Activated naive CD4-positive, alpha-beta T cell treated with anti-CD3 and anti-CD28 coated beads for 36 hours (primary cell): ENCODE results near the gene OPN1MW. TPM values are rescaled to one million over a fixed set of nuclear protein-coding genes. Genes with fewer than 3 reads are reported as not detected.
A peak's percentile ranks its signal among the peaks of the same experiment; 100 is the strongest.
"Not testable (repeated sequence)": the region's sequence is repeated elsewhere in the genome, so short reads cannot be mapped to it uniquely, and the experiment has no call there.

ENCODE experiments used
- CTCF ChIA-PET: fragments of 350-600 bp; sonication (Branson Sonifier 250); formaldehyde crosslinking; loops from one replicate; lab custom pipeline; 2021; ENCODE audit warnings: antibody characterized with exemption; lab: Charles Lee
- DNase-seq: peaks from one replicate; pipeline ENCODE4 v3.0.0-alpha.2; 2020
- H3K27ac Mint-ChIP-seq: one replicate; pipeline ENCODE4 v1.8.0; 2021; ENCODE audit warnings: mild to moderate bottlenecking, mixed read lengths
- H3K27me3 Mint-ChIP-seq: one replicate; pipeline ENCODE4 v1.8.0; 2021; ENCODE audit warnings: low read depth, mixed read lengths
- H3K36me3 Mint-ChIP-seq: one replicate; pipeline ENCODE4 v1.8.0; 2021; ENCODE audit warnings: low read depth, mixed read lengths
- H3K4me1 Mint-ChIP-seq: one replicate; pipeline ENCODE4 v1.8.0; 2021; ENCODE audit warnings: low read depth, mixed read lengths
- H3K4me3 Mint-ChIP-seq: one replicate; pipeline ENCODE4 v1.8.0; 2021; ENCODE audit warnings: mild to moderate bottlenecking, moderate library complexity, mixed read lengths
- H3K9me3 Mint-ChIP-seq: one replicate; pipeline ENCODE4 v1.8.0; 2021; ENCODE audit warnings: mixed read lengths
- intact Hi-C: fragments of 100-400 bp; cut with micrococcal nuclease; formaldehyde crosslinking; loops from one replicate; pipeline ENCODE4 v1.15.1; 2023
- total RNA-seq, 2 experiments: library from RNA; stranded (reverse); gene quantifications; one replicate each; pipeline ENCODE4 v1.2.3, GENCODE V29; 2021

Gene OPN1MW
- not detected for total RNA-seq

DNA sequence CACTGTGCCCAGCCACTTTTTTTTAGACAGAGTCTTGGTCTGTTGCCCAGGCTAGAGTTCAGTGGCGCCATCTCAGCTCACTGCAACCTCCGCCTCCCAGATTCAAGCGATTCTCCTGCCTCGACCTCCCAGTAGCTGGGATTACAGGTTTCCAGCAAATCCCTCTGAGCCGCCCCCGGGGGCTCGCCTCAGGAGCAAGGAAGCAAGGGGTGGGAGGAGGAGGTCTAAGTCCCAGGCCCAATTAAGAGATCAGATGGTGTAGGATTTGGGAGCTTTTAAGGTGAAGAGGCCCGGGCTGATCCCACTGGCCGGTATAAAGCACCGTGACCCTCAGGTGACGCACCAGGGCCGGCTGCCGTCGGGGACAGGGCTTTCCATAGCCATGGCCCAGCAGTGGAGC, at the start of gene OPN1MW:
TSS of gene OPN1MW (plus strand) at position 301 of the 400 bp plus-strand sequence. CDS start at position 383, 82 bp downstream.
- intact Hi-C loops, CTCF ChIA-PET, H3K9me3 Mint-ChIP-seq: not testable (repeated sequence)

DNA sequence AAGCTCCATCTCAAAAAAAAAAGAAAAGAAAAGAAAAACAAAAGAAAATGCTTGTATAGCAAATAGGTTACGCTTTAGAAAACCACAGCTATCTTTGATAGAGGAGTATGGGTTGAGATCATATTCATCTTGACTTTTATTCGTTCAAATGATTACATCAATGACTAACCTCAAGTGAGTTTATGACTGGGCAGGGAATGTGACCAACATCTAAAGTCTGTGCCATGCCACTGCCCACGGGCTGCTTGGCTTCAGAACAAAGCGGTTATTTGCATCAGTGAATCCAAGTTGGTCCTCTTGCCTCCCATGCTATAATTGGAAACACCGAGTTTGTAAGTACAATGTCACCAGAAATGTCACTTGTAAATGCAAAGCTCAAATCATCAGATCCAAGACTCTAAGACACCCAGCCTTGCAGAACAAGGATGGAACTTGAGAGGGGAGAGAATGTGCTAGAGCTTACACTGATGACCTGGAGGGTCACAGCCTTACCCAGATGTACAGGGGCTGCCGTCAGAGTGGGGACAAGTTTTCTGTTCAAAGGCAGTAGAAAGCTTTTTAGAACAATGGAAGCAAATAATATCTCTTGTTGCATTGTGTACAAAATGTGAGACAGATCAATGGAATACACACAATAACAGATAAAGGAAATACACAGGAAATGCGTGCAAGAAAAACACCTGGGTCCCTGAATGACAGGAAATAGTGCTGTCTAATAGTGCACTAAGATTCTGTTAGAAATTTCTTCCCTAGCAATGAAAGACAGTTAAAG, 46.8 kb upstream of the OPN1MW start:
- intact Hi-C loops: loop anchor here (1.0 kb wide), 1 partner anchor 38 kb away; the partner anchor contains the start of gene MECP2
- no peaks in the 10 kb centered on the region for H3K27me3 Mint-ChIP-seq
- H3K4me1 Mint-ChIP-seq: peaks cover 11% of the 10 kb centered on the region
- no peaks in the 10 kb centered on the region for H3K36me3 Mint-ChIP-seq
- H3K4me3 Mint-ChIP-seq: peak overlapping the region; percentile 24
- CTCF ChIA-PET: interaction anchor here (0.6 to 1.5 kb wide), 6 partner anchors 9 to 355 kb away, joined by 3 to 4 read pairs (median 3); partner anchors contain the start of genes IRAK1 and SLC10A3
- DNase-seq: peak; percentile 14
- H3K27ac Mint-ChIP-seq: no peak overlapping the region
- H3K9me3 Mint-ChIP-seq: no peaks in the 10 kb centered on the region

More for the DNA sequence above, at the start of gene OPN1MW:
- H3K4me1 Mint-ChIP-seq, H3K36me3 Mint-ChIP-seq, H3K4me3 Mint-ChIP-seq, H3K27ac Mint-ChIP-seq, H3K27me3 Mint-ChIP-seq, DNase-seq: not testable (repeated sequence)

DNA sequence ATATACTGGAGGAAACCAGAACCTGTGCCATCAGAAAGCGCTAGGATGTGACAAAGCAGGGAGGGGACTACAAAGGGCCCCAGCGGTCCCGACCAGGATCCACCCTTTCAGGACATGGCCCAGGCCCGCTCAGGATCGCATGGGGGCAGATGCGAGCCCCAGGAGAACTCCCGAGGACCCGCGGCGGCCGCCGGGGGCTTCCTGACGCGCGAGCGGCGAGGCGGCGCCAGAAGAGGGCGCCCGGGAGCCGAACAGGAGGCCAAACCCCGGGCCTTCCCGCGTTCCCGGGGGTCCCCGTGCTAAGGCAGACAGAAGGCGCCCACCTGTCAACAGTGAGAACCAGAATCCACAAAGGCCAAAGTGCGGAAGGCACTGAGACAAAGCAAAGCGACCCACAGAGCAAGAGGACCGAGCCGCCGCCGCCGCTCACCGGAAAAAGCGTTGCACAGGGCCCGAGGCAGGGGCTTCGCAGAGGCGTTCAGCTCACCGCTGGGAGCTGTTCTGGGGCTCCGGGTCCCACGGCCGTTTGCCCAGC, 45.7 kb upstream of the OPN1MW start:
- Mint-ChIP-seq H3K9me3 (no peaks in the 10 kb centered on the region), H3K36me3 (no peaks in the 10 kb centered on the region), H3K27ac (peak overlapping the region; percentile 80), H3K27me3 (no peaks in the 10 kb centered on the region), H3K4me3 (peak overlapping the region; percentile 75), H3K4me1 (peaks cover 11% of the 10 kb centered on the region)
- DNase-seq: peak; percentile 57
- CTCF ChIA-PET: interaction anchor here (1.0 kb wide), 4 partner anchors 12 to 172 kb away, joined by 3 to 8 read pairs (median 5); partner anchors contain the start of gene IRAK1
- intact Hi-C loops: loop anchor here (1.0 kb wide), 1 partner anchor 39 kb away; the partner anchor contains the start of gene MECP2

DNA sequence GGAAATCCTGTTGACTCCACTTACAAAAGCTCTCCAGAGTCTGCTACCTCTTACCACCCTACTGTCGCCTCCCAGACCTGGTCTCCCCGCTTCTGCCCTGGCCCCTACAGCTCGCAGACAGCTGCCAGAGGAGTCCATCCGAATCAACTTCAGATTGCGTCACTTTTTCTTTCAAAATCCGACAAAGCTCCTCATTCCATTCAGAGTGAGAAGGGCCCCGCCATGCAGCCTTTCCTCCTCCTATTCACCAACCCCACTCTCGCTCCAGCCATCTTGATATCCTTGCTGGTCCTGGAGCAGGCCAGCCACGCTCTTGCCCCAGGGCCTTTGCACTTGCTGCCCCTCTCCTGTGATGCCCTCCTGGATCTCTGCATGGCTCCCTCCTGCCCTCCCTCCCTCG, 43.5 kb upstream of the OPN1MW start:
- H3K27ac Mint-ChIP-seq: no peak overlapping the region
- DNase-seq: no peak
- H3K9me3 Mint-ChIP-seq: no peaks in the 10 kb centered on the region
- peaks cover 11% of the 10 kb centered on the region for H3K4me1 Mint-ChIP-seq
- intact Hi-C loops: no loop called here
- no peak overlapping the region for H3K4me3 Mint-ChIP-seq
- CTCF ChIA-PET: no interaction called here
- no peaks in the 10 kb centered on the region for H3K36me3 Mint-ChIP-seq
- H3K27me3 Mint-ChIP-seq: no peaks in the 10 kb centered on the region

DNA sequence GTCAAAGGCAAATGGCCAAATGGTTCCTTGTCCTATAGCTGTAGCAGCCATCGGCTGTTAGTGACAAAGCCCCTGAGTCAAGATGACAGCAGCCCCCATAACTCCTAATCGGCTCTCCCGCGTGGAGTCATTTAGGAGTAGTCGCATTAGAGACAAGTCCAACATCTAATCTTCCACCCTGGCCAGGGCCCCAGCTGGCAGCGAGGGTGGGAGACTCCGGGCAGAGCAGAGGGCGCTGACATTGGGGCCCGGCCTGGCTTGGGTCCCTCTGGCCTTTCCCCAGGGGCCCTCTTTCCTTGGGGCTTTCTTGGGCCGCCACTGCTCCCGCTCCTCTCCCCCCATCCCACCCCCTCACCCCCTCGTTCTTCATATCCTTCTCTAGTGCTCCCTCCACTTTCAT, 42.2 kb upstream of the OPN1MW start:
- Mint-ChIP-seq H3K27me3 (no peaks in the 10 kb centered on the region), H3K4me1 (peaks cover 11% of the 10 kb centered on the region), H3K36me3 (no peaks in the 10 kb centered on the region), H3K27ac (no peak overlapping the region), H3K4me3 (no peak overlapping the region), H3K9me3 (no peaks in the 10 kb centered on the region)
- CTCF ChIA-PET: no interaction called here
- intact Hi-C loops: no loop called here
- no peak for DNase-seq

DNA sequence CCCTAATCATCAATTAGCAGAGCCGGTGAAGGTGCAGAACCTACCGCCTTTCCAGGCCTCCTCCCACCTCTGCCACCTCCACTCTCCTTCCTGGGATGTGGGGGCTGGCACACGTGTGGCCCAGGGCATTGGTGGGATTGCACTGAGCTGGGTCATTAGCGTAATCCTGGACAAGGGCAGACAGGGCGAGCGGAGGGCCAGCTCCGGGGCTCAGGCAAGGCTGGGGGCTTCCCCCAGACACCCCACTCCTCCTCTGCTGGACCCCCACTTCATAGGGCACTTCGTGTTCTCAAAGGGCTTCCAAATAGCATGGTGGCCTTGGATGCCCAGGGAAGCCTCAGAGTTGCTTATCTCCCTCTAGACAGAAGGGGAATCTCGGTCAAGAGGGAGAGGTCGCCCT, 41.7 kb upstream of the OPN1MW start:
- intact Hi-C loops: no loop called here
- Mint-ChIP-seq H3K9me3 (no peaks in the 10 kb centered on the region), H3K27ac (no peak overlapping the region), H3K27me3 (no peaks in the 10 kb centered on the region), H3K4me3 (no peak overlapping the region), H3K36me3 (no peaks in the 10 kb centered on the region), H3K4me1 (peaks cover 7% of the 10 kb centered on the region)
- CTCF ChIA-PET: no interaction called here
- DNase-seq: no peak

DNA sequence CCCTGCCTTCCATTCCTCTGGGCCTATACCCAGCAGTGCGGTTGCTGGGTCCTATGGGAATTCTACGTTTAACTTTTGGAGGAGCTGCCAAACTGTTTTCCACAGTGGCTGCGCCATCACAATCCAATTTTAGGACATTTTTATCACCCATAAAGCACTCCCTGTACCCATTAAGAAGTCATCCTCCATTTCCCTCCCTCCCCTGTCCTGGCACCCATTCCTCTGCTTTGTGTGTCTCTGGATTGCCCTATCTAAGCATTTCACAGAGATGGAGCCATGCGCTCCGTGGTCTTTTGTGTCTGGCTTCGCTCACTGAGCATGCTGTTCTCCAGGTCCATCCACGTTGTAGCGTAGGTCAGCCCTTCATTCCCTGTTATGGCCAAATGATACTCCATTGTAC, 40.0 kb upstream of the OPN1MW start:
- CTCF ChIA-PET: no interaction called here
- no peaks in the 10 kb centered on the region for H3K36me3 Mint-ChIP-seq

DNA sequence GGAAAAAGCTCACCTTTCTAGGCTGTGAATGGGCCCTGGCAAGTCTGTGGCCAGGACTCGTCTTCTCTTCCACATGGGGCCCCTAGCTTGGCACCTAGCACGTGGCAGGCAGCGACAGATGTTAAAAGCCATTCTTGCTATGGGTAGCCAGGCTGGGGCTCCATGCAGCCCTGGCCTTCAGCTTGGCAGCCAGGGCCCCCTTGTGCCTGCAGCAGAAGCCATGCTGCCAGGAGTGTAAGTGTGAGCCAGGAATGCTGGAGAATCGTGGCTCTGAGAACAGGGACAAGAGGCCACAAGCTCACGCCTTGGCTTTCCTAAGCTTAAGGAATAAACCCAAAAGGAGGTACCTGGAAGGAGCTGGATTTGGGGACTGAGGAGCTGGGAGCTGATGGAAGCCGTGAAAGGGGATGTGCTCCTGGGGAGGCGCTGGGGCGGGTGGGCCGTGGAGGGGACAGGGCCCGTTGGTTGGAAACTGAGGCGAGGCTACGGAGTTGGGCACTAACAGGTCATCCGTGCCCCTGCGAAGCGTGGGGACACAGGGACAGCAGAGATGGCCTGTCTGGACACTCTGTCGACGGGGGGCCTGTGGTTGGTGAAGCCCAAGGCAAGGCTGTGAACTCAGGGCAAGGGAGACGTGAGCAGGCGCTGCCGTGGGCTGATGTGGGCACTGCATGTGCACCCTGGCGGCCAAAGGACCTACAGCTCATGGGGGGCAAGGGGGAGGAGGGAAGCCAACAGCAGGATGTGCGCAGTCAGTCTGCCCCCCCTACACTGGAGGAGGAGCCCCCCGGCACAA, 39.2 kb upstream of the OPN1MW start:
- no peaks in the 10 kb centered on the region for H3K4me1 Mint-ChIP-seq
- no peak overlapping the region for H3K4me3 Mint-ChIP-seq
- no peak overlapping the region for H3K27ac Mint-ChIP-seq
- CTCF ChIA-PET: interaction anchor here (1.0 kb wide), 1 partner anchor 21 kb away, joined by 3 read pairs; no protein-coding TSS in a partner anchor
- no peak for DNase-seq
- H3K36me3 Mint-ChIP-seq: no peaks in the 10 kb centered on the region
- intact Hi-C loops: no loop called here
- no peaks in the 10 kb centered on the region for H3K9me3 Mint-ChIP-seq
- no peaks in the 10 kb centered on the region for H3K27me3 Mint-ChIP-seq

More for the DNA sequence above, 40.0 kb upstream of the OPN1MW start:
- no peak for DNase-seq
- Mint-ChIP-seq H3K4me1 (no peaks in the 10 kb centered on the region), H3K27me3 (no peaks in the 10 kb centered on the region), H3K4me3 (no peak overlapping the region), H3K9me3 (no peaks in the 10 kb centered on the region), H3K27ac (no peak overlapping the region)
- intact Hi-C loops: no loop called here

DNA sequence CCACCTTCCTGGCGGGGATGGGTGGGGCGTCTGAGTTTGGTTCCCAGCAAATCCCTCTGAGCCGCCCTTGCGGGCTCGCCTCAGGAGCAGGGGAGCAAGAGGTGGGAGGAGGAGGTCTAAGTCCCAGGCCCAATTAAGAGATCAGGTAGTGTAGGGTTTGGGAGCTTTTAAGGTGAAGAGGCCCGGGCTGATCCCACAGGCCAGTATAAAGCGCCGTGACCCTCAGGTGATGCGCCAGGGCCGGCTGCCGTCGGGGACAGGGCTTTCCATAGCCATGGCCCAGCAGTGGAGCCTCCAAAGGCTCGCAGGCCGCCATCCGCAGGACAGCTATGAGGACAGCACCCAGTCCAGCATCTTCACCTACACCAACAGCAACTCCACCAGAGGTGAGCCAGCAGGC, 38.4 kb upstream of the OPN1MW start, which contains the start of gene OPN1LW:
TSS of gene OPN1LW (plus strand) at position 234 of the 400 bp plus-strand sequence. CDS start at position 275, 41 bp downstream.
- H3K4me1 Mint-ChIP-seq, intact Hi-C loops, H3K27ac Mint-ChIP-seq, H3K27me3 Mint-ChIP-seq, DNase-seq, H3K9me3 Mint-ChIP-seq, H3K36me3 Mint-ChIP-seq, H3K4me3 Mint-ChIP-seq: not testable (repeated sequence)
- CTCF ChIA-PET: interaction anchor here (1.0 kb wide), 1 partner anchor 22 kb away, joined by 3 read pairs; no protein-coding TSS in a partner anchor

DNA sequence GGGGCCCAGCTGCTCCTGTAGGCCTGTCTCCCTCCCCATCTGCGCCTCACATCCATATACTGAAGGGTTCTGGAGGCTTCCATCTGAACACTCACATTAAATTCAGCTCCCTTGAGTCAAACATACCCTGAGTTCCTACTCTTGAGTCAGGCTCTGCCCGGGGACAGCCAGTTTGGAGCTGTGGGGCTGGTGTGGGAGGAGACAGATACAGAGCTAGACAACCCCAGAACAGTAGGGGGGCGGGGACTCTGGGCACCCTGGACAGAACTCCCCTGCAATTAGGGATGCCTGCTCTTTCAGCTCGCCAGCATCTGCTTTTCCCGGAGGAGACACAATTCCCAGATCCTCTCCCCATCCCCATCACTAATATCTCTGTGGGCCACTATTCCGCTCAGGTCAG, 31.4 kb upstream of the OPN1MW start:
- H3K27ac Mint-ChIP-seq, DNase-seq, CTCF ChIA-PET, H3K4me1 Mint-ChIP-seq, H3K36me3 Mint-ChIP-seq, H3K27me3 Mint-ChIP-seq, intact Hi-C loops, H3K4me3 Mint-ChIP-seq, H3K9me3 Mint-ChIP-seq: not testable (repeated sequence)

DNA sequence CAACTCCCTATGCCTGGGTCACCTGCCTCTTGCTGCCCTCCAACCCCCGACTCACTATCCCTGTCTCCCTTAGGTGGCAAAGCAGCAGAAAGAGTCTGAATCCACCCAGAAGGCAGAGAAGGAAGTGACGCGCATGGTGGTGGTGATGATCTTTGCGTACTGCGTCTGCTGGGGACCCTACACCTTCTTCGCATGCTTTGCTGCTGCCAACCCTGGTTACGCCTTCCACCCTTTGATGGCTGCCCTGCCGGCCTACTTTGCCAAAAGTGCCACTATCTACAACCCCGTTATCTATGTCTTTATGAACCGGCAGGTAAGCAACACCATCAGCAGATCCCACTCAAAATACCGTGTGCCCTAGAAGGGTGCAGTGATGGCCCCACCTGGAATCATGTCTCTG, 26.2 kb upstream of the OPN1MW start:
- H3K9me3 Mint-ChIP-seq, CTCF ChIA-PET, H3K27ac Mint-ChIP-seq, H3K36me3 Mint-ChIP-seq, H3K27me3 Mint-ChIP-seq, intact Hi-C loops, DNase-seq, H3K4me1 Mint-ChIP-seq, H3K4me3 Mint-ChIP-seq: not testable (repeated sequence)

DNA sequence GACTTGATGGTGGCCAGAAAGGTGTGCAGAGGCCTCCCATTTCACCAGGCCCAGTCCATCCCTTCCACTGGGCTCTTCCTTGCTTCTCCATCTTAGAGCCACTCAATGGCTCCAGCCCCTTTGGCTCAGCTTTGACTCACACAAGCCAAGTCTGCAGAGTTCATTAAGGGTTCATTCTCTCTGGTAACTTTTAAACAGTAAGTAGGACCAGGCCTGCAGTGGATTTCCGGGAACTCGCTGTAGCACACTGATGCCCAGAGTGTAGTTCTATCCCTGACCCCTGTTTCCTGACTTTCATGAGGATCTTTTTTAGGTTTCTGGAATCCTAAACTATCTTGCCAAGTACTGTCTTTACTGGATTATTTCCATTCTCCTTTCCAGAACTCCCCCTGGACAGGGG, 25.2 kb upstream of the OPN1MW start:
- H3K36me3 Mint-ChIP-seq, CTCF ChIA-PET, H3K27me3 Mint-ChIP-seq, H3K9me3 Mint-ChIP-seq, intact Hi-C loops, DNase-seq, H3K4me3 Mint-ChIP-seq, H3K27ac Mint-ChIP-seq, H3K4me1 Mint-ChIP-seq: not testable (repeated sequence)
